ENCODE data around the gene PMPCA. TPM values are rescaled to one million over a fixed set of nuclear protein-coding genes. Genes with fewer than 3 reads are reported as not detected.

The PMPCA gene
- total RNA-seq, 1 donor from 2014 or later, result 94.4 TPM

DNA sequence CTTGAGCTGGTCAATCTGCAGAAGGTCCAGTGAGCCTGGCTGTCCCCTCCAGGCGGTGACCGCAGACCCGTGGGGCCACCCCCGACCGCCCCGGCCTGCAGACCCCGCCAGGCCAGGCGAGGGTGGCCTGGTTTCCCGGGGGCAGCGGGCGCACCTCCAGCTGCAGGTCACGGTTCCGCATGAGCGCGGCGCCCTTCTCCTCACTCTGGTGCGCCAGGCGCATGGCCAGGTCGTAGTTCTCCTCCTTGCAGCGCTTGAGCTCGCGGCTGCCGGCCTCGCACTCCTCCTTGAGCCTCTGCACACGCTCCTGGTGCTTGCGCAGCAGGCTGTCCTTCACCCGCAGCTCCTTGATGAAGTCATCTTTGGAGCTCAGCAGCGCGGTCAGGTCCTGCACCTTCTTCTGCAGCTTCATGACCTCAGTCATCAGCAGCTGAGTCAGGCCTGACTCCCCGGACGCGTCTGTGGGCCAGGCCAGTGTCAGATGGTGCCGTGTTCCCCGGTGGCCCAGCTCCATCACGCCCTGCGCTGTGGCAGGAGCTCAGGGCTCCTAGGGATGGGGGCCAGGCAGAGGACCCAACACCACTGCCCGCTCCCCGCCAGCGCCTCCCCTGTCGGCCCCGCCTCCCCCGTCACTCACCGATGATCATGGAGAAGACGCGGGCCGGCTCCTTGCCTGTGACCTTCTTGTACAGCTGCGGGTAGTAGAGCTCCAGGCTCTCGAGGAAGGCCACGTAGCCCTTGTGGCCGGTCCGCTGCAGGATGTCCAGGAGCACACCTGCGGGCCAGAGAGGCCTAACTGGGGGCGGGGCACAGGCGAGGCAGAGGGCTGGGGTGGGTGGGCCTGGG, 39.5 kb upstream of the PMPCA start:
- H3K27ac Mint-ChIP-seq (ENCODE audit: unreplicated experiment), result no peak overlapping the region
- H3K27me3 Mint-ChIP-seq (ENCODE audit: low read depth, unreplicated experiment), result no peaks in the 10 kb centered on the region
- no peaks in the 10 kb centered on the region for H4K20me1 ChIP-seq (ENCODE audit: insufficient read depth, low read length)
- H3K4me1 Mint-ChIP-seq (ENCODE audit: low read depth, unreplicated experiment), result peaks cover 6% of the 10 kb centered on the region
- no peaks in the 10 kb centered on the region for H3K79me2 ChIP-seq (ENCODE audit: insufficient read depth, low read length)
- H3K27ac ChIP-seq (ENCODE audit: low read depth, low read length), result no peak overlapping the region
- H3K36me3 ChIP-seq (ENCODE audit: insufficient read depth, low read length), result no peaks in the 10 kb centered on the region
- H3K4me1 ChIP-seq (ENCODE audit: insufficient read depth, low read length), result peaks cover 10% of the 10 kb centered on the region
- no peak overlapping the region for H3K4me2 ChIP-seq (ENCODE audit: low read length)
- H3K9me3 ChIP-seq (ENCODE audit: insufficient read depth, low read depth, low read length), result no peaks in the 10 kb centered on the region
- H3K9me3 Mint-ChIP-seq (ENCODE audit: unreplicated experiment), result no peaks in the 10 kb centered on the region
- no peak overlapping the region for H3K4me3 ChIP-seq (ENCODE audit: insufficient read depth, low read depth, low read length)
- no peak overlapping the region for H3K4me3 Mint-ChIP-seq (ENCODE audit: unreplicated experiment)
- no peak overlapping the region for H3K9ac ChIP-seq (ENCODE audit: low read length)
- FAIRE-seq (no peak), DNase-seq (ENCODE audit: low read depth) (peak; percentile 64)
- no peak overlapping the region for H2AFZ ChIP-seq (ENCODE audit: low read depth, low read length)
- peaks cover 3% of the 10 kb centered on the region for H3K36me3 Mint-ChIP-seq (ENCODE audit: low read depth, unreplicated experiment)
- TF ChIP-seq, protein P1, sequence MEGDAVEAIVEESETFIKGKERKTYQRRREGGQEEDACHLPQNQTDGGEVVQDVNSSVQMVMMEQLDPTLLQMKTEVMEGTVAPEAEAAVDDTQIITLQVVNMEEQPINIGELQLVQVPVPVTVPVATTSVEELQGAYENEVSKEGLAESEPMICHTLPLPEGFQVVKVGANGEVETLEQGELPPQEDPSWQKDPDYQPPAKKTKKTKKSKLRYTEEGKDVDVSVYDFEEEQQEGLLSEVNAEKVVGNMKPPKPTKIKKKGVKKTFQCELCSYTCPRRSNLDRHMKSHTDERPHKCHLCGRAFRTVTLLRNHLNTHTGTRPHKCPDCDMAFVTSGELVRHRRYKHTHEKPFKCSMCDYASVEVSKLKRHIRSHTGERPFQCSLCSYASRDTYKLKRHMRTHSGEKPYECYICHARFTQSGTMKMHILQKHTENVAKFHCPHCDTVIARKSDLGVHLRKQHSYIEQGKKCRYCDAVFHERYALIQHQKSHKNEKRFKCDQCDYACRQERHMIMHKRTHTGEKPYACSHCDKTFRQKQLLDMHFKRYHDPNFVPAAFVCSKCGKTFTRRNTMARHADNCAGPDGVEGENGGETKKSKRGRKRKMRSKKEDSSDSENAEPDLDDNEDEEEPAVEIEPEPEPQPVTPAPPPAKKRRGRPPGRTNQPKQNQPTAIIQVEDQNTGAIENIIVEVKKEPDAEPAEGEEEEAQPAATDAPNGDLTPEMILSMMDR (IDR thresholded peaks at IDR 0.05; ENCODE audit: insufficient read depth, low read depth, low read length), result no peak
- no peak for TF ChIP-seq EZH2 (IDR thresholded peaks at IDR 0.05; ENCODE audit: insufficient read depth, low read length)
- H3K27me3 ChIP-seq (ENCODE audit: insufficient read depth, low read length), result no peaks in the 10 kb centered on the region

DNA sequence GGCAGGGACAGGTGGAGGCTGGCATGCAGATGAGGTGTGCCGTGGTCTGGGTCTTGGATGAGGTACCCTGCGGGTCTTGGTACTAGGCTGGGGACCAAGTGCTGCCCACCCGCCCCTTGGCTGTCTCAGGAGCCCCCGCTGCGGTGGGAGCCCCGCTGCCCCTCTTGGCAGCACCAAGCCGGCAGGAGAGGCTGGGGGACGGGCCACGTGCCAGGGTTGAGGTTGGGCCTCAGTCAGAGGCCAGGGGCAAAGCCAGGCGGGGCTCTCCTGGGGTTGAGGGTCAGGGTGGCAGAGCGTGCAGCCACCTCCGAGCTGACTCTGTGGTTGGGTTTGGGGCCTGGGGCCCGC, 39.0 kb upstream of the PMPCA start:
- Mint-ChIP-seq H3K27ac (ENCODE audit: unreplicated experiment) (no peak overlapping the region), H3K4me1 (ENCODE audit: low read depth, unreplicated experiment) (peaks cover 6% of the 10 kb centered on the region), H3K4me3 (ENCODE audit: unreplicated experiment) (no peak overlapping the region), H3K9me3 (ENCODE audit: unreplicated experiment) (no peaks in the 10 kb centered on the region), H3K36me3 (ENCODE audit: low read depth, unreplicated experiment) (peaks cover 4% of the 10 kb centered on the region), H3K27me3 (ENCODE audit: low read depth, unreplicated experiment) (no peaks in the 10 kb centered on the region)
- Histone ChIP-seq H3K9ac (ENCODE audit: low read length) (no peak overlapping the region), H3K79me2 (ENCODE audit: insufficient read depth, low read length) (no peaks in the 10 kb centered on the region), H3K4me2 (ENCODE audit: low read length) (no peak overlapping the region), H3K4me3 (ENCODE audit: insufficient read depth, low read depth, low read length) (no peak overlapping the region), H3K9me3 (ENCODE audit: insufficient read depth, low read depth, low read length) (no peaks in the 10 kb centered on the region), H2AFZ (ENCODE audit: low read depth, low read length) (no peak overlapping the region), H3K27ac (ENCODE audit: low read depth, low read length) (no peak overlapping the region), H3K4me1 (ENCODE audit: insufficient read depth, low read length) (peaks cover 10% of the 10 kb centered on the region), H3K36me3 (ENCODE audit: insufficient read depth, low read length) (no peaks in the 10 kb centered on the region), H4K20me1 (ENCODE audit: insufficient read depth, low read length) (no peaks in the 10 kb centered on the region), H3K27me3 (ENCODE audit: insufficient read depth, low read length) (no peaks in the 10 kb centered on the region)
- DNase-seq (ENCODE audit: low read depth) (no peak), FAIRE-seq (no peak)
- TF ChIP-seq, protein P1 (IDR thresholded peaks at IDR 0.05; ENCODE audit: insufficient read depth, low read depth, low read length), result no peak
- TF ChIP-seq EZH2 (IDR thresholded peaks at IDR 0.05; ENCODE audit: insufficient read depth, low read length), result no peak

DNA sequence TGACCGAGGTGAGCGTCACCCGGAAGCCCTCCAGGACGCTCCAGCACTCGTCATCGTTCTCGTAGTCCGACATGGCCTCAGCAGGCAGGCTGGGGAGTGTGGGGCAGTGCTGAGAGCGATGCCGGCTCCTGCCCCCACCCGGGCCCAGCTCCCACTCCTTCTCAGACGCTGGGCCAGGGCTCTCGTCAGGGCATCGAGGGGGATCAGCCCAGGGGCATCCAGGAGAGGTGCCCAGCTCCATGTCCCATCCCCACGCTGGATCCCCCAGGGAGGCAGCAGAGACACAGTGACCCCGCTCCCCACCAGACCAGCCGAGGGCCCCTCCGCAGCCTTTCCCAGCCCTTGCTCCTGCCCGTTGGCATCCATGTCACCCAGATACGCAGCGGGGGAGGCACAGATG, 38.5 kb upstream of the PMPCA start:
- Histone ChIP-seq H3K79me2 (ENCODE audit: insufficient read depth, low read length) (no peaks in the 10 kb centered on the region), H3K4me2 (ENCODE audit: low read length) (peak overlapping the region; percentile 5), H3K36me3 (ENCODE audit: insufficient read depth, low read length) (no peaks in the 10 kb centered on the region), H3K4me3 (ENCODE audit: insufficient read depth, low read depth, low read length) (no peak overlapping the region), H2AFZ (ENCODE audit: low read depth, low read length) (no peak overlapping the region), H3K9me3 (ENCODE audit: insufficient read depth, low read depth, low read length) (no peaks in the 10 kb centered on the region), H3K27ac (ENCODE audit: low read depth, low read length) (no peak overlapping the region), H3K4me1 (ENCODE audit: insufficient read depth, low read length) (peaks cover 10% of the 10 kb centered on the region), H4K20me1 (ENCODE audit: insufficient read depth, low read length) (no peaks in the 10 kb centered on the region), H3K9ac (ENCODE audit: low read length) (no peak overlapping the region), H3K27me3 (ENCODE audit: insufficient read depth, low read length) (no peaks in the 10 kb centered on the region)
- FAIRE-seq, result no peak
- DNase-seq (ENCODE audit: low read depth), result no peak
- no peak for TF ChIP-seq EZH2 (IDR thresholded peaks at IDR 0.05; ENCODE audit: insufficient read depth, low read length)
- TF ChIP-seq, protein P1 (IDR thresholded peaks at IDR 0.05; ENCODE audit: insufficient read depth, low read depth, low read length), result no peak
- peaks cover 4% of the 10 kb centered on the region for H3K36me3 Mint-ChIP-seq (ENCODE audit: low read depth, unreplicated experiment)
- H3K9me3 Mint-ChIP-seq (ENCODE audit: unreplicated experiment), result no peaks in the 10 kb centered on the region
- peaks cover 6% of the 10 kb centered on the region for H3K4me1 Mint-ChIP-seq (ENCODE audit: low read depth, unreplicated experiment)
- no peak overlapping the region for H3K27ac Mint-ChIP-seq (ENCODE audit: unreplicated experiment)
- H3K4me3 Mint-ChIP-seq (ENCODE audit: unreplicated experiment), result no peak overlapping the region
- H3K27me3 Mint-ChIP-seq (ENCODE audit: low read depth, unreplicated experiment), result no peaks in the 10 kb centered on the region

Measured in astrocyte (in vitro differentiated cells and primary cell).